ENCODE results near the gene GNA12.

GRCh38 chr7:2845034-2845592, 1.0 kb upstream of the GNA12 start:
- no peak for TF ChIP-seq CTCF (IDR thresholded peaks at IDR 0.05; ENCODE audit: insufficient read depth, low read length)
- no peak for TF ChIP-seq GABPA (IDR thresholded peaks at IDR 0.05; ENCODE audit: low read depth)
- no peak for TF ChIP-seq POLR2AphosphoS5 (IDR thresholded peaks at IDR 0.05; ENCODE audit: low read depth)
- no peak for TF ChIP-seq REST (IDR thresholded peaks at IDR 0.05; ENCODE audit: insufficient replicate concordance, low read depth)

Data from HL-60 (cell line).